Measurements from ENCODE around the gene STK35. TPM values are rescaled to one million over a fixed set of nuclear protein-coding genes. Genes with fewer than 3 reads are reported as not detected.

STK35 gene
- total and polyA plus RNA-seq, 9 of the 15 experiments (the other 6 are each of a cell fraction or from before 2014, with no cell fraction given): 1.0 to 11.0 (median 6.3) TPM

GRCh38 chr20:2149507-2149906 is 47.9 kb downstream of the STK35 start:
- intact Hi-C loops (cut with micrococcal nuclease) (no loop called here), in situ Hi-C loops (cut with MboI) (no loop called here)
- ChIA-PET CTCF (ENCODE audit: low intra/inter-chr PET ratio) (no interaction called here), POLR2A (interaction anchor here (1.2 kb wide), 2 partner anchors 11 to 12 kb away, joined by 3 read pairs; no protein-coding TSS in a partner anchor)
- Histone ChIP-seq H3K36me3 (ENCODE audit: control insufficient read depth, insufficient read depth, low read length) (0 out of 3 replicates have a peak, but pooled peaks cover 2% of the 10 kb centered on the region), H3K4me3 (no peak overlapping the region), H3K27ac (ENCODE audit: extremely low read depth, low read depth, low read length) (no peak overlapping the region), H2AFZ (ENCODE audit: low read depth, low read length) (no peak overlapping the region), H3K79me2 (ENCODE audit: control insufficient read depth, insufficient read depth, low read length) (no peaks in the 10 kb centered on the region), H3K9me1 (ENCODE audit: control insufficient read depth, insufficient read depth, low read length) (no peaks in the 10 kb centered on the region), H3K9ac (ENCODE audit: insufficient read depth in 1 of 2, low read depth in 2 of 2, low read length in 2 of 2) (no peak overlapping the region), H4K20me1 (replicated peaks; ENCODE audit: control insufficient read depth, insufficient read depth, low read length) (no peaks in the 10 kb centered on the region), H3K27me3 (ENCODE audit: control insufficient read depth in 2 of 2, insufficient read depth in 2 of 2, low read length in 2 of 2) (no peaks in the 10 kb centered on the region; a peak in 1 of 5 replicates), H3K9me3 (replicated peaks; ENCODE audit: control insufficient read depth, insufficient read depth, low read depth, low read length) (no peaks in the 10 kb centered on the region), H3K4me1 (replicated peaks in 1 of 2; ENCODE audit: control insufficient read depth in 2 of 2, insufficient read depth in 2 of 2, low read length in 2 of 2) (no peaks in the 10 kb centered on the region), H3K4me2 (ENCODE audit: insufficient read depth, low read length) (no peak overlapping the region)
- no peak for DNase-seq (ENCODE audit: extremely low read depth in 1 of 4, low spot score in 3 of 4)
- no peak for FAIRE-seq
- WGBS (ENCODE audit: insufficient coverage, low coverage, missing lambda C conversion rate): 70% methylated on average over 4 of the region's 6 CpGs
- BruUV-seq (replicated peaks): no TSS peak
- TF ChIP-seq KHSRP (IDR thresholded peaks at IDR 0.05) (no peak), MTA3 (IDR thresholded peaks at IDR 0.05; ENCODE audit: borderline replicate concordance) (no peak), ZNF668 (CRISPR knock-in tag; IDR thresholded peaks at IDR 0.05) (no peak), TOE1 (IDR thresholded peaks at IDR 0.05; ENCODE audit: borderline replicate concordance) (no peak), TOE1 (CRISPR knock-in tag; IDR thresholded peaks at IDR 0.05; ENCODE audit: borderline replicate concordance, low read depth) (no peak), NONO (IDR thresholded peaks at IDR 0.05; ENCODE audit: low read depth in 2 of 2, low read length in 1 of 2) (no peak), HNRNPUL1 (IDR thresholded peaks at IDR 0.05; ENCODE audit: low read length) (no peak), TEAD2 (tag; IDR thresholded peaks at IDR 0.05) (no peak), POLR2B (IDR thresholded peaks at IDR 0.05; ENCODE audit: low read depth, partially characterized antibody) (no peak), ZNF699 (CRISPR knock-in tag; IDR thresholded peaks at IDR 0.05; ENCODE audit: insufficient replicate concordance) (no peak)
- no peak for ATAC-seq
